ENCODE measurements around the gene TRIM14.
"Not testable (repeated sequence)": the region's sequence is repeated elsewhere in the genome, so short reads cannot be mapped to it uniquely, and the experiment has no call there.

Gene TRIM14

DNA sequence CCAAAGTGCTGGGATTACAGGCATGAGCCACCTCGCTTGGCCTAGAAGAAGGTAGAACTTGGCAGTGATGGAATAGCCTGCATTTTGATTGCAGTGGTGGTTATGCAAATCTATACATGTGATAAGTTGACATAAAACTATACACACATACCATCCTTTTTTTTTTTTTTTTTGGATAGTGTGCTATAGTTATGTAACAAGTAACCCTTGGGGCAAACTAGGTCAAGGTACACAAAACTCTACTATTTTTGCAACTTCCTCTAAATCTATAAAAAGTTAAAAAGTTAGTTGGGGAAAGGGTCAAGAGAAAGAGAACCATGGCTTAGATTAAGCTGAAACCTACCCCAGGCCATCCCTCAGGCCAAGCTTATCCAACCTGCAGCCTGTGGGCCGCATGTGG lies 11.1 kb downstream of the TRIM14 start:
- DNase-seq (ENCODE audit: low spot score), result no peak

DNA sequence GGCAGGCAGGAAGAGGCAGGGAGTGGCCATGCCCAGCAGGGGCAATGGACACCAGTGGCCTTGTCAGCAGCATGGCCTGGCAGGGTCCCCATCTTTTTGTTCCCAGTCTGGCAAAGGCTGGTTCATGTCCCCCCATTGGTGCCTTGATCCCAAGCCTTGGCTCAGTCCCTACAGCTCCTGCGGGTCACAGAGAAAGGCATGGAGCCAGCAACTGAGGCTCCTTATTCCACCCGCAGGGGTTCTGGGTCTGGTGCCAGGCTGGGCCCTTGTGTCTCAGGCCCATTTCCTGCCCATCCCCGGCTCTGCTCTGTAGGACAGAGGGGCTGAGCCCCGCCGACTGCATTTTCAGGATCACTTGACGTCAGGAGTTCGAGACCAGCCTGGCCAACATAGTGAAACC lies 14.0 kb downstream of the TRIM14 start:
- DNase-seq (ENCODE audit: low spot score), result no peak

DNA sequence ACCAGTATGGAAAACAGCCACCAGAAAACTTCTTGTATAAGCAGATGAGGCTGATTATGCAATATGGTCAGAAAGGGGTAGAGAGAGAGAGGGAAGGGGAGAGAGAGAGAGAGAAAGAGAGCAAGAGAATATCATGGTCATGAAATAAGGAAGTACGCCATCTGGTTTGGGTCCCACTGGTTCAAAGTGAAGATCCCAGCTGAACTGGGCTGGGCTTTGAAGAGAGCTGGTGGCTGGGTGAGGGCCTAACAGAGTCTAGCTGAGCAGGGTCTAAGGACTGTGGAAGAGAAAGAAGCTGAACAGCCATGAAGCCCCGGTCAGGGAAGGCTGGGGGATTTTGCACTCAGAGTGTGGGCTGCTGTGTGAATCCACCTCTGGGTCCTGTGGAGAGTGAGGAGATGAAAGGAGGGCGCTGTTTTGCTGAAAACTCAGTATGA lies 14.6 kb downstream of the TRIM14 start:
- no peak for DNase-seq (ENCODE audit: low spot score)

DNA sequence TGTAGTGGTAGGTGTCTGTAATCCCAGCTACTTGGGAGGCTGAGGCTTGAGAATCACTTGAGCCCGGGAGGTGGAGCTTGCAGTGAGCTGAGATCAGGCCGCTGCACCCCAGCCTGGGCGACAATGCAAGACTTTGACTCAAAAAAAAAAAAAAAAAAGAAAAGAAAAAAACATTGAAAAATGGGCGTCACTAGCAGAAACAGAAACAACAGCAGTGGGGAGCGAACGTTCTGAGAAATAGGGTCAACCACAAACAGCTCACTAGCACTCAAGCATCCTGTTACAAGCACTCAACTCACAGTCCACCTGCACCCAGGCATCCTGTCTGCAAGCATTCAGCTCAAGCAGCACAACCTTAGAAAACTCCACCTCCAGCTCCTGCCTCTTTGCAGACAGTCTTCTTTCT lies 17.2 kb downstream of the TRIM14 start:
- DNase-seq (ENCODE audit: low spot score), result no peak

DNA sequence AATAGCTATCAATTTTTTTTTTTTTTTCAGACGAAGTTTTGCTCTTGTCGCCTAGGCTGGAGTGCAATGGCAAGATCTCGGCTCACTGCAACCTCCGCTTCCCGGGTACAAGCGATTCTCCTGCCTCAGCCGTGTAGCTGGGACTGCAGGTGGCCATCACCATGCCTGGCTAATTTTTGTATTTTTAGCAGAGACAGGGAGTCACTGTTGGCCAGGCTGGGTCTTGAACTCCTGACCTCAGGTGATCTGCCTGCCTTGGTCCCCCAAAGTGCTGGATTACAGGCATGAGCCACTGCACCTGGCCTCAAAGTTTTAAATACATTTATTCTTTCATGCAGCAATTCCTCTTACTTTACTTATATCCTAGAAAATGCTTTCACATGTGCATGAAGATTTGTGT lies 17.6 kb downstream of the TRIM14 start:
- no peak for DNase-seq (ENCODE audit: low spot score)

DNA sequence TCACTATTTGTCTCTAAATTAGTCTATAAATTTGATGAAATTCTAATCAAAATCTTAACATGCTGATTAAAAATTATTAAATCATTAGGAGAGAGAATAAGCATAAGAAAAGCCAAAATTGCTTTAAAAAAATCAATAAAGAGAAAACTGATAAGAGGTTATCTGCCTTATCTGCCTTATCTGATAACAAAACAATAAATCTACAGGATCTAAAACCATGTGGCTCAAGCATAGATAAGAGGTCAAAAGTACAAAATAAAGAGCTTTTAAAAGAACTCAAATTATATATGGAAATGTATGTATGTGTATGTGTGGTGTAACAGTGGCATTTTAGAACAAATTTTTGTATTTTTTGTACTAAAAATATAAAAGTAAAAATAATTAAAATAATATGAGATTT lies 18.6 kb downstream of the TRIM14 start:
- DNase-seq (ENCODE audit: low spot score), result no peak

DNA sequence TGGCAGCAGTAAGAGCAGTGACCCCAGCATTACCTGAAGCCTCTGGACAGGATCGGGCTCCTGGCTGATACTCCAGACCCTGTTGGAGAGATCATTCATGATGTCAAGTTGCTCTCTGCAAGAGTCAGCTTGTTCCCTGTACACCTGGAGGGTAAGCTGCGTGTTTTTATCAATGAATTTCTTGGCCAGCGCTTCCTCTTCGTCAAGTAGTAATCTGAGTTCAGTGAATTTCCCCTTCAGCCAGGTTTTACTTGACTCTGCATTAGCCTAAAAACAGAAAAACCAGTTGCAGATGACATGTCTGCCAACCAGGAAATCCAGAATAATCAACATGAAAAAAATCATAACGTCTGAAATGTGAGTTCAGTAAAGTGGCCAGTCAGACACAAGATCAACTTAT lies 19.1 kb downstream of the TRIM14 start:
- DNase-seq (ENCODE audit: low spot score), result no peak

DNA sequence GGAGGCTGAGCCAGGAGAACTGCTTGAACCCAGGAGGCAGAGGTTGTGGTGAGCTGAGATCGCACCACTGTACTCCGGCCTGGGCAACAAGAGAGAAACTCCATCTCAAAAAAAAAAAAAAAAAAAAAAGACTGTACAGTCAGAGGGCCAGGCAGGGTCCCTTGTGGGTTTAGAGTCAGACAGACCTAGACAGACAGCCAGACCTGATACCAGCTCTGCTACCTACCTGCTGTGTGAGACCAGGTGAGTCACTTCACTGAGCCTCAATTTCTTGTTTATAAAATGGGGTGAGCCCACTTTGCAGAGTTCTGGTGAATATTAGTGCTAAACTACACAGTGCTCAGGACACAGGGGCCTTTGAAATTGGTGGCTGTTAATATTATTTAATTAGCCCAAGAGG lies 19.7 kb downstream of the TRIM14 start:
- no peak for DNase-seq (ENCODE audit: low spot score)

DNA sequence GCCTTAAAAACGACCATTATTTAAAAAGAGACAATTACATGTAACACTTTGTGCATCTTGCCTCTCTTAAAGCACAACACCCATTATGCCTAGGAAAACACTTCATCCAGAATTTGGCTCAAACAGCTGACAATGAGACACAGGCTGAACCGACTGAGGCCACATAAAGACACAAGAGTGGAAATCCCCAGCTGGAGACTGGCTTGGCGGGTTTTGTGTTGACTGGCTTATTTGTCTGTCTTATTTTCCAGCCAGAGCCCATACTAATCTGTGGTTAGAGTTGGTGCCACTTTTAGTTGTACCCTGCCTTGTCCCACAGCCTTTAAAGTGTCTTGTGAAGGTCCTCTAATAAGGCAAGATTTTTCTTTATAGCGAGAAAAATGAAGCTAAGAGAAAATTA lies 21.2 kb downstream of the TRIM14 start:
- DNase-seq (ENCODE audit: low spot score), result no peak

DNA sequence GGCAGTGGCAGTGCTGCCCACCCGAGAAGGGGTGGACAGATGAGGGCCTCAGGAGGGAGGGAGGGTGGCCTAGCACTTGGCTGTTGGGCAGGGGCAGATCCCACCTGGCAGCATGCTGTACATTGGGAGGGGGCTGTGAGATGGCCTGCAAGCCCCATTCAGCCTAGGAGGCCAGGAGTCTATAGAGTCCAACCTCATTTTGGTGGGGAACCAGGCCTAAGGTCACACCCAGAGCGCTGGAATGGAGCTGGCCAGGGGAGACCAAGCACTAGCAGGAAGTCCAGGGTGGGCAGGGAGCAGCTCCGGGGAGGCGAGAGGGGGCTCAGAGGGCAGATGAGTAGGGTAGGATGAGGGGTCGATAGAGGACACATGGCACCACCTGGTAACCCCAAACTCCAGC lies 22.9 kb downstream of the TRIM14 start:
- DNase-seq (ENCODE audit: low spot score), result no peak

DNA sequence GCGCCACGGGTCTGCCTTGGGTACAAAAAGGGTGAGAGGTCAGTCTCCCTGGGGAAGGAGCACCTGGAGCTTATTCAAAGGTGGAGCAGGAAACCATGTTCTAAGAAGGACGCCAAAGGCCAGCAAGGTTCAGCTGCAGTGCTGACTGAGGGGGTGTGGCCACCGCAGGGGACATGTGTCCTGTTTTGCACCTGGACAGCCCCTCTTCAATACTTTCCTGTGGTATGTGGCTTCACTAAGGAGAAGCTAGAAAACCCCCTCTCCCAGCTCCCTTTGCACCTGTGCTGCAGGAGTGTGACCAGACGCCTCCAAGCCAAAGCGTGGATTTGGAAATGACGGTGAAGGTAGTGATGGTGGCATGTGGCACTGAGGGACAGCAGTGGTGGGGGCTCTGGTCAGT lies 23.6 kb downstream of the TRIM14 start:
- DNase-seq (ENCODE audit: low spot score), result no peak

DNA sequence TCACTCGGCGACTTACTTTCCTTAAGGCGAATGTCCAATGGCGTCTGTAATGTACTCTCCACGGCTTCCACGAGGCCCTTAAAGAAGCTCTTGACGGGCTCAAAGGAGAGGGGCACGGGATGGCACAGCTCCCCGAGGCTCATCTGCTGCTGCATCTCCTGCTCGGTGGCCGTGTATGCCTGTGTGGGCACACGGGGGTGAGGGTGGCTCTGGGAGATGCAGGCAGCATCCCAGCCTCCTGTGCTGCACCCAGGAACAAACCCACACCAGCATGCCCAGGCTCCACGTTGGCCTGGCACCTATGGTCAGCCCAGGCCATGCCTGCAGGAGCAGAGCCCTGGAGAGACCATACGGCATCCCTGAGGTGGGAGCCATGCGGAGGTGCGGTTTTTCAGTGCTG lies 24.2 kb downstream of the TRIM14 start:
- no peak for DNase-seq (ENCODE audit: low spot score)

DNA sequence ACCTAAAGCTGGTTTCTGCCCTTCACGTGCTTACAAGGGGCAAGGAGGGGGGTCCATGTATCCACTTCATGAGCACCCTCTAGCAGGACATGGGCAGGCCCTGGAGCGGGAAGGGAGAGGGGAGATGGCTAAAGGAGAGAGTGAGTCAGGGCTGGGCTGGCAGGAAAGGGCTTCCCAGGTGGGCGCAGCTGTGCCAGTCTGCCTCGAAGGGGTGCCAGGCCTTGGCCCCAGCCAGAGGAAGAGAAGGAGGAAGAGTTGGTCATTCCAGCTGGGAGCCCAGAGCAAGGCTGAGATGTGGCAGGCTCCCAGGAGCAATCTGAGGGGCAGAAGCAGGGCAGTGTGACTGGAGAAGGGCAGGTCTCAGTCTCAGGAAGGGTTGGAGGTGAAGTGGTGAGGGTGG lies 24.7 kb downstream of the TRIM14 start:
- no peak for DNase-seq (ENCODE audit: low spot score)

DNA sequence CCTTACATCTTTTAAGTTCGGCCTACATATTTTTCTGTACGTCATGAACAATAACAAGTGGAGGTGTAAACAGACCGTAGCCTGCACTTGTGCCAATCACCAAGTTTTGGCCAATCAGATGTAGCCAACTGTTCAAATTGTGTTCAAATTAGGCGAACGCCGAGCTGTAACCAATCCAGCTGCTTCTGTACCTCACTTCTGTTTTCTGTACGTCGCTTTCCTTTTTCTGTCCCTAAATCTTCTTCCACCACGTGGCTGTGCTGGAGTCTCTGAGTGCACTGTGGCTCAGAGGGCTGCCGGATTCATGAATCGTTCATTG lies 26.4 kb downstream of the TRIM14 start:
- DNase-seq (ENCODE audit: low spot score), result no peak

DNA sequence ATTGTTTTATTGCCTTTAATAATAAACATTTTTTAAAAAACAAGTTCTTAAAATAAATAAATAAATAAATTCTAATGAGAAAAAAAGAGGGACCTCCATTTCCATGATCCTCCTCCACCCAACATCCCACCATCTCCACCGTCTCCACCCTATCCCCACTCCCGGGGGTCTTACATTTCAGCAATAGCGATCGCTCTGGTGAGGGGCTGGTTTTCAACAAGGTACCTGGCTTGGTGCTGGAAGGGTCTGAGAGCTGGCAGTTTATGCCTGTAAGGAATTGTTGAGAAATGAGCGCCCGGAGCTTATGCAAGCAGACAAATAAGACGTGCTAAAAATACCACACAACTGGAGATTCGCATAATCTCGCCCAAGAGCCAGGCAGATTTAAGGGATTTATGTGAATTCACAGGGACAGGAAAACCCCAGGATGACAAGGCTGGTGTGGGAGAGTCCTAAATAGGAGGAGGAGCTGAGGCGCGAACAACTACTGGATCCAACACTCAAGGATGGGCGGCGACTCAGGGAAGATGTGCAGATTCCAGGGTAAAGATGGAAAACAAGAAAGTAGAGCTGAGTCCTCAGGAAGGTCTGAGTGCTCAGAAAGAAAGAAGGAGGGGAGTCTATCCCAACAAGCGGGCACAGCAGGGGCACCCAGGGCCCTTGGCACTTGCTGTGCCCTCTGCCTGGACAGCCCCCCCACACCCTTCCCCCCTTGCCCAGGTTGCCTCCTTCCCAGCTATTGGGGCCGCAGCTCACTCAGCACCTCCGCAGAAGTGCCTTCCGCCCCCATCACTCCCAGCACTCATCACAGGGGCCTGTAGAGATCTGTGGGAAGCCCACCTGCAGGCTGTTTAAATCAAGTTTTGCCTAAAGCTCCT lies 27.0 kb downstream of the TRIM14 start:
- no peak for DNase-seq (ENCODE audit: low spot score)

DNA sequence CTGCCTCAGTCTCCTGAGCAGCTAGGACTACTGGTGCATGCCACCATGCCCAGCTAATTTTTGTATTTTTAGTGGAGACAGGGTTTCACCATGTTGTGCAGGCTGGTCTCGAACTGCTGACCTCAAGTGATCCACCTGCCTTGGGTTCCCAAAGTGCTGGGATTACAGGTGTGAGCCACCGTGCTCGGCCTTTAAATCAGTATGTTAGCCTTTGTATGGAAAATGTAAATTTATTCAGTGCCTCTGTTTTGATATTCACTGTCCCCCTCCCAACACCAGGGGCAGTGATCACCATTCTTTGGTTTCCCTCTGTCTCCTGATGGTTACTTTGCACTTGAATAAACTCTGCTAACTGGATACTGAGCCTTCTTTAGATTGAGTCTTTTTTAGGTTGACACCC lies 28.3 kb downstream of the TRIM14 start:
- not testable (repeated sequence) for DNase-seq (ENCODE audit: low spot score)

DNA sequence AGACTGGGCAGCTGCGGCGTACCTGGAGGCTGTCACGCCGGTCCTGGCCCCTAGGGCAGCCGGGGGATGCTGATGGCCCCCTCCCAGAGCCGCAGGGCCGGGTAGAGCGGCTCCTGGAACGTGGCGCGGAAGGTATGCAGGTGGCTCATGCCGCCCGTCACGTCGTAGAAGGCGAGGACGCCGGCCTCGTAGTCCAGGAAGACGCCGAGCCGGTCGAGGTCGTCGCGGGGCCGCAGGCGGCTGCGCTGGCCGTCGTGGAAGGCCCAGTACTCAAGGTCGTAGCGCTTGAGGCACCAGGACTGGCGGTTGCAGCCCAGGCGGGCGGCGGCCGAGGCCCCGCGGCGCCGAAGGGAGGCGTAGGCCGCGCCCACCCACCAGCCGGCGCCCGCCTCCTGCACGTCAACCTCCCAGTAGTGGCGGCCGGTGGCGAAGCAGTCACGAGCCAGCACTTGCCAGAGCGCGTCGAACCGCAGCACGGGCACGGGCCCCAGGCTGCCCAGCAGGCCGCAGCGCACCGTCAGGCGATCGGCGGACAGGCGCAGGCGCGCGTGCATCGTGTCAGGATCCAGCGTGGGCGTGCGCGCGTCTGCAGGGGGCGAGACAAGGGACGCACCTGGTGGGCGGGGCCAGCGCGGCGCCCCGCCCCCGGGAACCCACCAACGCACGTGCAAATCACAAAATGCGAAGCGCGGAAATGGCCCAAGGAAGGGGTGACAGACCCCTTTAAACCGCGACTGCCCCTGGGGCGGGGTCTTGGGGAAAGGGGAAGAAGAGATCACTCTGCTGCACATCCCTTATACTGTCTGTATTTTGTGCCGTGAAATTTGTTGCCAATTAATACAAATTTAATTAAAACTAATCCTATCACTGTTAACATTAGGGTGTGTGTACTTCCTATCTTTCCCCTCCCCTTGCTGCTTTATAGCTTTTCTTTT lies 31.3 kb downstream of the TRIM14 start:
- DNase-seq (ENCODE audit: low spot score), result no peak

DNA sequence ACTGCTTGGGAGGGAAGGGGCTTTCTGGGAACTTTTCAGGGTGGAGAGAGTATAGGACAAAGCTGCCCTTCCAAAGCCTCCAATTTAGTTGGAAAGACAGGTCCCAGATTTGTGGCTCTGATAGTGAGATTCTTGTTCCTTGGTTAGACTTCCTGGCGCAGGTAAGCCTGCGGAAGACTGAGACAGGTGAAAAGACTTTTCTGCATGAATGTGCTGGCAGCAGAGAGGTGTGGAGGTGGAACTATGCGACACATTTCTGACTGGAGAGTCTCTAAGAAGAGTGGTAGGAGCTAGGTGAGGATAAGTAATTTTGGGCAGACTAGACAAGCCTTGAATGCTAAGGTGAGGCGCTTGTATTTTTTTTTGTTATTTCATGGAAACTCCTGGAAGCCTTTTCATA lies 32.6 kb downstream of the TRIM14 start:
- no peak for DNase-seq (ENCODE audit: low spot score)

DNA sequence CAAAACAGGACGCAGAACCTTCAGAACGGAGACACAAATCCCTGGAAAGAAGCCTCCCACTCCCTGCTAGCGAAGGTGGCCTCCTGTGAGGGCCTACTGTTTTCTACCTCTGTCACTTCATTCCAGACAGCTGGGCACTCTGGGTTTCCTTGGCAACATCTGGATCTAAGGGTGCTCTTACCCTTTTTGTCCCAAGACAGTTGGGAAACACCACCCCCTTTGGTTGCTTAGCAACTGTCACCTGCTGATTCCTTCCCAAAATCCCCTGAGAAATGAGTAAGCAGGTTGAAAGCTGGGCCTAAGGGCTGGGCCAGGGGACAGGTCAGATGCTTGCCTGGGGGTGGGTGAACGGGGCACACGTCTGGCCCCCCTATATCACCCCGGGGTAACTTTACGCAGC lies 33.1 kb downstream of the TRIM14 start:
- no peak for DNase-seq (ENCODE audit: low spot score)

DNA sequence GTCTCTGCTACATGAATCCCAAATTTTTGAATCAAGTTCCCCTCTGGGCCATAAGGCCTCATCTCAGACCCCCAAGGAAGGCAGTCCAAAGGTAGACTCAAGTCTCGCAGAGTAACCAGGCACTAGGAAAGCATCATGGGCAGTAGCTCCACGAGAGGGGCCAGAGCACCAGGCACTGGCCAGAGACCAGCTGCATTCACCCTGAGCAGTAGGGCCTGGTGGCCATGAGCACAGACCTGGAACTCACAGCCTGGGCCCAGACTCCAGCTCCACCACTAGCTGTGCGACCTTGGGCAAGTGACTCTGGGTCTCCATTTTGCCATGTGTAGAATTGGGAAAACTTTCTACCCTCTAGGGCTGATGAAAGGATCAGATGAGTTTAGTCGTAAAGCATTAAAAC lies 34.0 kb downstream of the TRIM14 start:
- no peak for DNase-seq (ENCODE audit: low spot score)

DNA sequence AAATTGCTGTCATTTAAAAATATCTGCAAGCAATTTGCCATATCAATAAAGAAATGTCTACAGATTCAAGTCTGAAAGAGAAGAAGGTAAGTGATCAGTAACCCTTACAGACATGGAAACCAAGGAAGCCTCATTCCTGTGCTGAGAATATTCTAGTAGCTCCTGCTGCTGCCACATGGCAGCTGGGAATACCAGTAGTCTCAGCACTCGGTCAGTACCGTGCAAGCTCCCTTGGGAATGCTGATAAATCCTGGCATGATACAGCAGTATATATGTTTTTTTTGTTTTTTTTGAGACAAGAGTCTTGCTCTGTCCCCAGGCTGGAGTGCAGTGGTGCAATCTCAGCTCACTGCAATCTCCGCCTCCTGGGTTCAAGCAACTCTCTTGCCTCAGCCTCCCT lies 34.6 kb downstream of the TRIM14 start:
- no peak for DNase-seq (ENCODE audit: low spot score)

DNA sequence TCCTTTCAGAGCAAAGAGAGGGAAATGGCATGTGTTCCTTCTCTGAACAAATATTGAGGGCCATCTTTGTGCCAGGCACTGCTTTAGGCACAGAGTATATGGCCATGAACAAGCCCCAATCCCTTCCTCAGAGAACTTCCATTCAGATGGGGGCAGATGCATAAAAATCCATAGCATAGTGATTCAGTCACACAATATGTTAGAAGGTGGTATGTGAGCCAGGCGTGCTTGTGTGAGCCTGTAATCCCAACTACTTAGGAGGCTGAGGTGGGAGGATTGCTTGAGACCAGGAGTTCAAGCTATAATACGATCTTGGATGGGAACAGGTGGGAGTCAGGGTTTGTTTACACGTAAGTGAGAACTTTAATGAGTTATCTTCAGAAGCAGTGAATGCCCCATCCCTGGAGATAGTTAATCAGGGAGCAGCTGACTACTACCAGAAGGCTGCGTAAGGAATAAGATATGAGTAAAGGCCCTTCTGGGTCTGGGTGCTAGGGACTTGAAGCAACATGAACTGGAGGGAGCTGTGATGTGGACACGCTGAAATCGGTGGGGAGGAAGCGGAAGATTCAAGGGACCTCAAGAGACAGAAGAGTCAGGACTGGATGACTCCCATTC lies 35.3 kb downstream of the TRIM14 start:
- no peak for DNase-seq (ENCODE audit: low spot score)

DNA sequence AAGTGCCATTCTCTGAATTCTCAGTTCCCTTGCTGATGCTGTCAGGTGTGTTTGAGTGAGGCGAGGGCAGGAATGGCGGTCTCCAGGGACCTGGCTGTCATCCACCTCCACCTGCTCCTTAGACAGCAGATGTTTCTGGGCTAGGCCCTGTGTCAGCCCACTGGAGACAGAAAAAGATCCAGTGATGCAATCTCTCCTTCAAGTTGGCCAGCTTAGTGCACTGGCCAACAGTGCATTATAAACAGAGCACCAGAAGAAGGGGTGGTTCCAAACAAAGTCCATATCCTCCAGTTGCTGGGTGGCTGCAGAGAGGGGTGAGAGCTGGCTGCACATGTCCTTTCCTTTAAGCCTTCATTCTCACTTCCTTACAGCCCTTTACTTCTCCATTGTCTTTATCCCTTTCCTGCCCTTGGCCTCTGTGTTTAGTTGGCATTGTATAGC lies 35.9 kb downstream of the TRIM14 start:
- DNase-seq (ENCODE audit: low spot score), result no peak
